Activated CD4-positive, alpha-beta memory T cell treated with anti-CD3 and anti-CD28 coated beads, Interleukin-2, amount 10 ng/mL, durations not matched to agents 7 days and 5 days (primary cell): ENCODE results near the gene N4BP2. TPM values are rescaled to one million over a fixed set of nuclear protein-coding genes. Genes with fewer than 3 reads are reported as not detected.
"Not testable (repeated sequence)": the region's sequence is repeated elsewhere in the genome, so short reads cannot be mapped to it uniquely, and the experiment has no call there.

ENCODE experiments used
- CTCF ChIA-PET: fragments of 350-600 bp; sonication (Branson Sonifier 250); formaldehyde crosslinking; loops from one replicate; lab custom pipeline; 2021; ENCODE audit warnings: antibody characterized with exemption, inconsistent platforms; lab: Charles Lee
- POLR2A ChIA-PET: fragments of 350-600 bp; sonication (Branson Sonifier 250); formaldehyde crosslinking; loops from one replicate; lab custom pipeline; 2021; ENCODE audit warnings: antibody characterized with exemption; lab: Charles Lee
- DNase-seq: peaks from one replicate; pipeline ENCODE4 v3.0.0-alpha.2; 2020
- H3K27ac Mint-ChIP-seq: one replicate; pipeline ENCODE4 v1.8.0; 2021; ENCODE audit warnings: mild to moderate bottlenecking, mixed read lengths
- H3K27me3 Mint-ChIP-seq: one replicate; pipeline ENCODE4 v1.8.0; 2021; ENCODE audit warnings: mixed read lengths
- H3K36me3 Mint-ChIP-seq: one replicate; pipeline ENCODE4 v1.8.0; 2021; ENCODE audit warnings: low read depth, mixed read lengths
- H3K4me1 Mint-ChIP-seq: one replicate; pipeline ENCODE4 v1.8.0; 2021; ENCODE audit warnings: mixed read lengths
- H3K4me3 Mint-ChIP-seq: one replicate; pipeline ENCODE4 v1.8.0; 2021; ENCODE audit warnings: mild to moderate bottlenecking, mixed read lengths
- H3K9me3 Mint-ChIP-seq: one replicate; pipeline ENCODE4 v1.8.0; 2021; ENCODE audit warnings: mixed read lengths
- total RNA-seq, 2 experiments: library from RNA; stranded (reverse); gene quantifications; one replicate each; pipeline ENCODE4 v1.2.3, GENCODE V29; 2021

Gene N4BP2
- total RNA-seq = 10 to 100 TPM; 22.5 to 26.8 TPM

GRCh38 chr4:40056716-40057585 is at the start of gene N4BP2:
TSS of gene N4BP2 (plus strand) at chr4:40056850. CDS start at chr4:40097341, 40,491 bp downstream.
- no peaks in the 10 kb centered on the region for H3K9me3 Mint-ChIP-seq
- peak; percentile 75 for DNase-seq
- H3K4me1 Mint-ChIP-seq = peaks cover 37% of the 10 kb centered on the region
- H3K36me3 Mint-ChIP-seq = peaks cover 22% of the 10 kb centered on the region
- ChIA-PET POLR2A (interaction anchor here (1.0 to 6.0 kb wide), 35 partner anchors 9 to 662 kb away, joined by 3 to 159 read pairs (median 8); partner anchors contain the start of genes LIAS, PDS5A, RHOH and RPL9), CTCF (interaction anchor here (0.6 to 2.7 kb wide), 24 partner anchors 10 to 663 kb away, joined by 3 to 25 read pairs (median 4); no protein-coding TSS in a partner anchor)
- peak within 1 kb of the TSS; percentile 99 for H3K27ac Mint-ChIP-seq
- no peaks in the 10 kb centered on the region for H3K27me3 Mint-ChIP-seq
- H3K4me3 Mint-ChIP-seq = peak within 1 kb of the TSS; percentile 97

GRCh38 chr4:40016007-40016406 is 40.6 kb upstream of the N4BP2 start:
- H3K36me3 Mint-ChIP-seq = no peaks in the 10 kb centered on the region
- ChIA-PET CTCF (interaction anchor here (0.7 kb wide), 1 partner anchor 119 kb away, joined by 3 read pairs; no protein-coding TSS in a partner anchor), POLR2A (no interaction called here)
- H3K4me1 Mint-ChIP-seq = no peaks in the 10 kb centered on the region
- no peak for DNase-seq
- H3K27me3 Mint-ChIP-seq = no peaks in the 10 kb centered on the region
- no peaks in the 10 kb centered on the region for H3K9me3 Mint-ChIP-seq
- H3K4me3 Mint-ChIP-seq = no peak overlapping the region
- H3K27ac Mint-ChIP-seq = no peak overlapping the region

GRCh38 chr4:40020221-40020620 is 36.4 kb upstream of the N4BP2 start:
- no peak overlapping the region for H3K27ac Mint-ChIP-seq
- CTCF ChIA-PET = no interaction called here
- POLR2A ChIA-PET = no interaction called here
- no peak overlapping the region for H3K4me3 Mint-ChIP-seq
- no peaks in the 10 kb centered on the region for H3K4me1 Mint-ChIP-seq
- H3K27me3 Mint-ChIP-seq = no peaks in the 10 kb centered on the region
- no peak for DNase-seq
- H3K36me3 Mint-ChIP-seq = no peaks in the 10 kb centered on the region
- no peaks in the 10 kb centered on the region for H3K9me3 Mint-ChIP-seq

GRCh38 chr4:40021116-40021515 is 35.5 kb upstream of the N4BP2 start:
- H3K27ac Mint-ChIP-seq, CTCF ChIA-PET, H3K27me3 Mint-ChIP-seq, H3K9me3 Mint-ChIP-seq, DNase-seq, H3K4me1 Mint-ChIP-seq, H3K4me3 Mint-ChIP-seq, H3K36me3 Mint-ChIP-seq: not testable (repeated sequence)
- POLR2A ChIA-PET = interaction anchor here (1.0 kb wide), 1 partner anchor 37 kb away, joined by 3 read pairs; no protein-coding TSS in a partner anchor

- H3K4me1 Mint-ChIP-seq, CTCF ChIA-PET, H3K36me3 Mint-ChIP-seq, H3K9me3 Mint-ChIP-seq, H3K27me3 Mint-ChIP-seq, POLR2A ChIA-PET, H3K4me3 Mint-ChIP-seq, DNase-seq, H3K27ac Mint-ChIP-seq: not testable (repeated sequence)
Observed at GRCh38 chr4:40024049-40024448, 32.6 kb upstream of the N4BP2 start.

GRCh38 chr4:40032785-40033184 is 23.9 kb upstream of the N4BP2 start:
- Mint-ChIP-seq H3K36me3 (no peaks in the 10 kb centered on the region), H3K27ac (no peak overlapping the region), H3K9me3 (no peaks in the 10 kb centered on the region), H3K27me3 (no peaks in the 10 kb centered on the region), H3K4me1 (peaks cover 2% of the 10 kb centered on the region), H3K4me3 (no peak overlapping the region)
- ChIA-PET POLR2A (no interaction called here), CTCF (interaction anchor here (0.5 kb wide), 1 partner anchor 1971 kb away, joined by 3 read pairs; no protein-coding TSS in a partner anchor)
- no peak for DNase-seq

GRCh38 chr4:40033613-40034012 is 23.0 kb upstream of the N4BP2 start:
- no peaks in the 10 kb centered on the region for H3K9me3 Mint-ChIP-seq
- POLR2A ChIA-PET = no interaction called here
- DNase-seq = no peak
- no peaks in the 10 kb centered on the region for H3K27me3 Mint-ChIP-seq
- CTCF ChIA-PET = no interaction called here
- no peaks in the 10 kb centered on the region for H3K36me3 Mint-ChIP-seq
- H3K4me3 Mint-ChIP-seq = no peak overlapping the region
- H3K4me1 Mint-ChIP-seq = peaks cover 2% of the 10 kb centered on the region
- H3K27ac Mint-ChIP-seq = no peak overlapping the region

GRCh38 chr4:40038977-40039376 is 17.7 kb upstream of the N4BP2 start:
- H3K27me3 Mint-ChIP-seq = no peaks in the 10 kb centered on the region
- CTCF ChIA-PET = no interaction called here

GRCh38 chr4:40040908-40041307 is 15.7 kb upstream of the N4BP2 start:
- Mint-ChIP-seq H3K4me3 (no peak overlapping the region), H3K36me3 (no peaks in the 10 kb centered on the region), H3K27ac (no peak overlapping the region), H3K4me1 (no peaks in the 10 kb centered on the region), H3K9me3 (no peaks in the 10 kb centered on the region), H3K27me3 (no peaks in the 10 kb centered on the region)
- CTCF ChIA-PET = no interaction called here
- DNase-seq = no peak
- POLR2A ChIA-PET = no interaction called here

More at GRCh38 chr4:40038977-40039376, 17.7 kb upstream of the N4BP2 start:
- DNase-seq = no peak
- Mint-ChIP-seq H3K9me3 (no peaks in the 10 kb centered on the region), H3K4me1 (no peaks in the 10 kb centered on the region), H3K36me3 (no peaks in the 10 kb centered on the region), H3K27ac (no peak overlapping the region), H3K4me3 (no peak overlapping the region)
- POLR2A ChIA-PET = no interaction called here

- DNase-seq = no peak
- Mint-ChIP-seq H3K36me3 (no peaks in the 10 kb centered on the region), H3K27ac (no peak overlapping the region), H3K9me3 (no peaks in the 10 kb centered on the region), H3K27me3 (no peaks in the 10 kb centered on the region), H3K4me3 (no peak overlapping the region), H3K4me1 (peaks cover 4% of the 10 kb centered on the region)
- ChIA-PET CTCF (no interaction called here), POLR2A (no interaction called here)
Observed at GRCh38 chr4:40043786-40044185, 12.9 kb upstream of the N4BP2 start.

- Mint-ChIP-seq H3K27me3 (no peaks in the 10 kb centered on the region), H3K4me3 (no peak overlapping the region), H3K27ac (no peak overlapping the region), H3K36me3 (no peaks in the 10 kb centered on the region), H3K4me1 (peaks cover 4% of the 10 kb centered on the region), H3K9me3 (no peaks in the 10 kb centered on the region)
- no peak for DNase-seq
- ChIA-PET CTCF (interaction anchor here (0.9 to 1.4 kb wide), 2 partner anchors 9 to 10 kb away, joined by 5 to 7 read pairs; partner anchors contain the start of gene N4BP2), POLR2A (interaction anchor here (1.2 to 2.3 kb wide), 2 partner anchors 10 to 11 kb away, joined by 4 to 9 read pairs; partner anchors contain the start of gene N4BP2)
Observed at GRCh38 chr4:40046311-40046980, 10.2 kb upstream of the N4BP2 start.

- Mint-ChIP-seq H3K27ac (no peak overlapping the region), H3K36me3 (peaks cover 8% of the 10 kb centered on the region), H3K4me3 (no peak overlapping the region), H3K9me3 (no peaks in the 10 kb centered on the region), H3K4me1 (peaks cover 22% of the 10 kb centered on the region), H3K27me3 (no peaks in the 10 kb centered on the region)
- no peak for DNase-seq
- ChIA-PET POLR2A (no interaction called here), CTCF (no interaction called here)
Observed at GRCh38 chr4:40053161-40053560, 3.5 kb upstream of the N4BP2 start.

- ChIA-PET POLR2A (interaction anchor here (0.8 to 6.0 kb wide), 32 partner anchors 9 to 664 kb away, joined by 3 to 159 read pairs (median 8); partner anchors contain the start of genes LIAS, RHOH, RPL9 and SMIM14), CTCF (interaction anchor here (0.6 to 2.7 kb wide), 19 partner anchors 8 to 758 kb away, joined by 3 to 25 read pairs (median 4); no protein-coding TSS in a partner anchor)
Observed at GRCh38 chr4:40055511-40055862, 1.2 kb upstream of the N4BP2 start.

More at GRCh38 chr4:40055511-40055862, 1.2 kb upstream of the N4BP2 start:
- H3K4me1 Mint-ChIP-seq = peaks cover 36% of the 10 kb centered on the region
- no peaks in the 10 kb centered on the region for H3K27me3 Mint-ChIP-seq
- no peaks in the 10 kb centered on the region for H3K9me3 Mint-ChIP-seq
- peak overlapping the region; percentile 97 for H3K4me3 Mint-ChIP-seq
- DNase-seq = peak; percentile 76
- H3K27ac Mint-ChIP-seq = peak overlapping the region; percentile 99
- peaks cover 19% of the 10 kb centered on the region for H3K36me3 Mint-ChIP-seq
